HG03108 (cell line): Measurements from ENCODE around the gene STMN3.
"Not testable (repeated sequence)": the region's sequence is repeated elsewhere in the genome, so short reads cannot be mapped to it uniquely, and the experiment has no call there.

Experiments used
- ATAC-seq: cut with Tn5 transposase; IDR thresholded peaks from one replicate; pipeline ENCODE4 v1.9.1; 2021; ENCODE audit warnings: moderate library complexity; ENCODE audit not compliant: unreplicated experiment

Gene STMN3

GRCh38 chr20:63617876-63618265 lies 35.4 kb downstream of the STMN3 start:
- no peak for ATAC-seq

GRCh38 chr20:63617092-63617875 lies 35.9 kb downstream of the STMN3 start:
- no peak for ATAC-seq

- ATAC-seq: not testable (repeated sequence)
Observed at GRCh38 chr20:63613863-63614594, 39.2 kb downstream of the STMN3 start.

- ATAC-seq: no peak
Observed at GRCh38 chr20:63612276-63612931, 40.8 kb downstream of the STMN3 start.

GRCh38 chr20:63611646-63612045 lies 41.6 kb downstream of the STMN3 start:
- no peak for ATAC-seq

- no peak for ATAC-seq
Observed at GRCh38 chr20:63610581-63611435, 42.4 kb downstream of the STMN3 start.

- no peak for ATAC-seq
Observed at GRCh38 chr20:63606686-63607085, 46.5 kb downstream of the STMN3 start.

- ATAC-seq: no peak
Observed at GRCh38 chr20:63602321-63602720, 50.9 kb downstream of the STMN3 start.

- not testable (repeated sequence) for ATAC-seq
Observed at GRCh38 chr20:63601679-63602078, 51.5 kb downstream of the STMN3 start.

GRCh38 chr20:63599396-63600050 lies 53.7 kb downstream of the STMN3 start:
- ATAC-seq: no peak

GRCh38 chr20:63598479-63599395 lies 54.5 kb downstream of the STMN3 start:
- ATAC-seq: no peak

- ATAC-seq: no peak
Observed at GRCh38 chr20:63597651-63598478, 55.4 kb downstream of the STMN3 start.

- no peak for ATAC-seq
Observed at GRCh38 chr20:63596423-63596822, 56.8 kb downstream of the STMN3 start.

GRCh38 chr20:63595416-63596127 lies 57.7 kb downstream of the STMN3 start:
- ATAC-seq: no peak

- no peak for ATAC-seq
Observed at GRCh38 chr20:63594043-63594561, 59.1 kb downstream of the STMN3 start.

GRCh38 chr20:63592661-63593060 lies 60.6 kb downstream of the STMN3 start:
- no peak for ATAC-seq

GRCh38 chr20:63591786-63592355 lies 61.4 kb downstream of the STMN3 start:
- no peak for ATAC-seq
